CD4-positive, alpha-beta T cell treated with Interleukin-17A for 1 hour (primary cell): Measurements from ENCODE around the gene AOAH.

ENCODE experiments used
- DNase-seq: peaks from one replicate; pipeline ENCODE4 v3.0.0-alpha.2; 2020

Gene AOAH, protein sequence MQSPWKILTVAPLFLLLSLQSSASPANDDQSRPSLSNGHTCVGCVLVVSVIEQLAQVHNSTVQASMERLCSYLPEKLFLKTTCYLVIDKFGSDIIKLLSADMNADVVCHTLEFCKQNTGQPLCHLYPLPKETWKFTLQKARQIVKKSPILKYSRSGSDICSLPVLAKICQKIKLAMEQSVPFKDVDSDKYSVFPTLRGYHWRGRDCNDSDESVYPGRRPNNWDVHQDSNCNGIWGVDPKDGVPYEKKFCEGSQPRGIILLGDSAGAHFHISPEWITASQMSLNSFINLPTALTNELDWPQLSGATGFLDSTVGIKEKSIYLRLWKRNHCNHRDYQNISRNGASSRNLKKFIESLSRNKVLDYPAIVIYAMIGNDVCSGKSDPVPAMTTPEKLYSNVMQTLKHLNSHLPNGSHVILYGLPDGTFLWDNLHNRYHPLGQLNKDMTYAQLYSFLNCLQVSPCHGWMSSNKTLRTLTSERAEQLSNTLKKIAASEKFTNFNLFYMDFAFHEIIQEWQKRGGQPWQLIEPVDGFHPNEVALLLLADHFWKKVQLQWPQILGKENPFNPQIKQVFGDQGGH

DNA sequence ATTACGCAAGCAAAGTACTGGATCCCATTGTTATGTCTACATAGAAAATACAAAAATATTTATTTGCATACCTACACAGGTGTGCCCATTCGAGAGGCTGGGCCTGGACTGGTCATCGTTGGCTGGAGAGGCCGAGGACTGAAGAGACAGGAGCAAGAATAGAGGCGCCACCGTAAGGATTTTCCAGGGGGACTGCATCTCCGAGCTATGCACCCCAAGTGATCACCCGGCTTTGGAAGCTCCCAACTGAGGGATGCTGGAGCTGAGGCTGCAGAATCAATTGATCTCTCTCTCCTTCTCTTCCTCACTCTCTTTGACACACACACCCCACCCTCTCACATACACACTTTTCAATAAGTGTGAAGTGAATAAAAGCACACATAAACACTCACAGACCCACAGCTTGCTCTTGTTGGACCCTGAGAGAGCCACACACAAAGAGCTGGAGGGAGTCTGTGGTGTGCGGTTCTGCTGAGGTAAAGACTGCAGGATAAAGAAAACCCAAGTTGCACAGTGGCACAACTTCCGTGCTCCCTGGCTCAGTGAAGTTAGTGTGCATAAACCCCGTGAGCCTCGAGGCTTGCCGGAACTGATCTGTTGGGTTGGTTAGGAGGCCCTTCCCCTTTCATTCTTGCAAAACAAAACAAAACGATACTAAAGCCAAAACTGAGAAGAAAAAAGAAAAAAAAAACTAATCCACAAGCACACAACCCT is at the start of gene AOAH:
TSS of gene AOAH (minus strand) at position 544 of the 714 bp plus-strand sequence. CDS start at position 198, 346 bp downstream.
- peak; percentile 85 for DNase-seq

DNA sequence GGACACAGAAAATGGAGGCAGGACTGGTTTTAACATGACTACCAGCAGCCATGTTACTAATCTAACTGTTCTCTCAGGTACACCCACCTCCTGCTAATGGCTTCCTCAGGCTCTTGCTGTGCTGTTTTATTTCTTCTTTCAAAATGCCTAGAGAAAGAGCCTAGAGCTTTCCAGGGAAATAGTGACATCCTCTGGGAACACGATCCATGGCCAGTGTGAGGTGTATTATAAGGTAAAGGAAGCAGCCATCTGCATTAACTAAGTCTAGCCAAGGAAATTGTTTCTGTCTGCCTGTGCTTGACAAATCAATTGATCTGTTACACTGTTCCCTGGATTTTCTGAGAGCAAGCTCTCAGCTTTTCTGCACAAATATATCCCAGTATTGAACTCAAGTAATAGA is 42.2 kb upstream of the AOAH start:
- no peak for DNase-seq

DNA sequence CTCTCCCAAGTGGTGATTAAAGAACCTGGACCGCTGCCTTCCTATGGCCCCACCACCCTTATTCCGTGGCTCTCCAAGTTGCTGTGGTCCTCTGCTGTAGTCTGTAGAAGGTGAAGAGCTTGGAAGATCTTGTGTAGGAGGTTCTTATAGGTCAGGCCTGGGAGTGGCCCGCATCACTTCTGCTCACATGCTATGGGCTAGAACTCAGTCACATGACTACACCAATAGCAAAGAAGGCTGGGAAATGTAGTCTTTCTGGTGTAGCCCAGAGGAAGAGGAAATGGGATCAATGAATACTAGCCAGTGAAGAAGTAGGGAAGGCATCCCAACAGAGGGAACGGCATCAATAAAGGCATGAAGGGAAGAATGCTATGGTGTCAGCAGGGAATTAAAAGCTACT is 41.3 kb upstream of the AOAH start:
- no peak for DNase-seq

DNA sequence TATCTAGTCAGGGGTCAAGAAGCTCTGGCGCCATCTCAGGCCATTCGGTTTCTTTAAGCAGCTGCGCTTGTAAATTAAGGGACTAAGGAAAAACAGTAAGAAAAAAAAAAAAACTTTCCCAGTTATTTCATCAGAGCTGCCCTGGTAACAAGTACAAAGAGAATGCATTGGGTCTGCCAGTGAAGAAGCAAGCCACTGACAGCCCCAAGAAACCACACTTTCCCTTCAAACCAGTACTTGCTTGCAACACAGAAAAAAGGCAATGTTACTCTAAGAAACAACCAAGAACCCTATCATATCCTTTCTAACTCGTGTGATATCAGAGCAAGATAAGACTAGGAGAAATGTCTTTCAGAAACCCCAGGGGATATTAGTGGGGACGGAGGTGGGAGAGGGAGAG is 40.6 kb upstream of the AOAH start:
- no peak for DNase-seq

DNA sequence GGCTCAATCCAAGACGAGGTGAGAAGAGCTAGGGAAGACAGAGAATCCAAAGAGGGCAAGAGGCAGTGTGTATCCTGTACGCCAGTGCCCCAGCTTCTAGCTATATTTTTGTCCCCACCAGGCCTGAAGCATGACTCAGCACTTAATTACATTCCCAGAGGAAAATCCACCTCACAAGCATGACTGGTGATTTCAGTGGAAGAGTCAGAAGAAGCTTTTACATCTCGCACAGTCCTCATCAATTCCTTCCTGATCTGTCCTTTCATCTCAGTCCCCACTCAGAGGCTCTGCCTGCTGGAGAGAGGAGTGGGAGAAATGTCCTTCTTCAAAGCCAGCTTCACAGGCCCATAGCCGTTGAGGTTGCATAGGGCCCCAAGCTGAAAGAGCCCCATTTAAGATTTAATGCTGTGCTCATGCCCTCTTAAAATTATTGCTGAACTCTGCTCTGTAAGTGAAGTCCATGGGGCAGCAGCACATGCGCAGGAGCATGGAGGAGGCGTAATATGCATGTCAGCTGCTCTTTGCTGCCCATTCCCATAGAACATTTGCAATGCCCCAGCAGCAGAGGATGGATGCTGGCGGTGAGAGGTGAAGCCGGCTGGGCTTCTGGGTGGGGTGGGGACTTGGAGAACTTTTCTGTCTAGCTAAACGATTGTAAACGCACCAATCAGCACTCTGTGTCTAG is 39.0 kb upstream of the AOAH start:
- no peak for DNase-seq

DNA sequence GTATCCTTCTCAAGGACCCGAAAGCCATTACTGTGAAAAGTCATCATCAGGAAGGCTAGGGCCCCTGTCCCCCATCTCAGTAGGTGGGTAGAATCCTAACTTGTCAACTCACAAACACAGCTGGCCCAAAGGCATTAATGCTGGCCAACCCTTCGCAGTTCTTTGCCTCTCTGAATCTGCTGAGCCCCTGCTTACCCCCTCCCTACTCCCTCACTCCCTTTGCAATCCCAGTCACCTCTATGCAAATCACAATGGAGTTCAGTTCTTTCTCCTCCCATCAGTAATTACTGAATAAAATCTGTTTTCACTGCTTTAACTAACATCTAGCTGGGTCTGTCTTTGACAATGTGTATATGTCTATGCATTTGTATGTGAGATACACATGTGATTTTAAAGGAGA is 38.1 kb upstream of the AOAH start:
- no peak for DNase-seq

DNA sequence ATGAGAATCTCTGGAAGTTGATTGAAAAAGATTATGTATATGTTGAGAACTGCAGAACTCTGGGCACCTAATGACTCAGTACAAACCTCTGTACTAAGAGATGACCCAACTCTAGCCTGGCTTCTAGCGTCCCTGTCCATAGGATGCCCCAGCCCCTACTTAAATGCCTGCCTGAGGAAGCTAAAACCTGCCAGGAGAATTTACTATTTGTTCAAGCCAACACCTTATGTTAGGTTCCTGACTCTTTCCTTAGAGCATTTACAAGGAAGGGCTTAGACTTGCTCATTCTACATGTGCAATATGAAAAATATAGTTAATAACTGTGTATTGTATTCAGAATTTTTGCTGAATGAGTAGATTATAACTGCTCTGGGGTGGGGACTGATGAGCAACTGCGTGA is 37.5 kb upstream of the AOAH start:
- no peak for DNase-seq

DNA sequence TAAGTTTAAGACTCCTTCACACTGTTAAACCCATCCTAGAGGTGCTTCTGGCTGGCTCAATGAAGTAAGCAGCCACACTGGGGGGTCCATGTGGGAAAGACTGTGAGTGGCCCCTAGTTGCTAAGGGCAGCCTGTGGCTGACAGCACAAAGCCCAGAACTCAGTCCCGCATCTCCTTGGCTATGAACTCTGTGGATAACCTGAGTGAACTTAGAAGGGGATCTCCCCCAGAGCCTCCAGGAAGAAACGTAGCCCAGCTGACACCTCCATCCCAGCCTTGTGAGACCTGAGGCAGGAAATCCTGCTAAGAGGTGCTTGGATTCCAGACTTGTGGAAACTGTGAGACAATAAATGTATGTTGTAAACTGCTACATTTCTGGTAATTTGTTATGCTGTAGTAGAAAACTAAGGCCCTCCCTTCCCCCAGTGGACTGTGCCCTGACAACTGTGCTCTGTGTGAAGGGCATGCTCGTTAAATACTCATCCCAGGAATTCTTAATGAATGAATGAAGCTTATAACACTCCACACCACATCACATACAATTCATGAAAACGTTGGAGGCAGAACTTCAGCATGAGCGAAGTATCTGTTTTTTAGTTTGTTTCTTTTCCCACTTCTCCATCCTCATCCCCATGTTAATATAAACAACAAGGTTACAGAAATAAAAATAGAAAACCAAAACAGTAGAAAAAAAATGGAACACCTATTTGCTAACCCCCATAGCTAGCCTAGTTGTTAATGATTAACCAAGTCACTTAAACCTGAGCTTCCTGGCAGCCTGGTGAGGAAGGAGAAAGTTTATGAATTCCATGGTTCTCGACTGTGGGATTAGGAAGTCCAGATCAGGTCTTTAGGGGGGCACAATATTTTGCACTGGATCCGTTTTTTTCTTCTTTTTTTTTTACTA is 36.8 kb upstream of the AOAH start:
- no peak for DNase-seq

DNA sequence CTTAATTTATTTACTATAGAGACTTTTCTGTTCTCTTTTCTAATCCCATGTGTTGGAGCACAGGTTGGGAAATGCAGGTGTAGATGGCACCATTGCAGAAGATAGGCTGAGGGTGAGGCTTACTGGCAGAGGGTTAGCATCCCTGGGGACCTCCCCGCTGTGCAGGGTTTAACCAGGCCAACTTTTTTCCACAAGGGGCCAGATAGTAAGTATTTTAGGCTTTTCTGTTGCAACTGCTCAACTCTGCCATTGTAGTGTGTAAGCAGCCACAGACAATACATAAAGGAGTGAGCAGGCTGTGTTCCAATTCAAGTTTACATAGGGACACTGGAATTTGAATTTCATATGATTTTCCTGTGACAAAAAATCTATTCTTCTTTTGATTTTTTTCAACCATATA is 34.6 kb upstream of the AOAH start:
- no peak for DNase-seq

DNA sequence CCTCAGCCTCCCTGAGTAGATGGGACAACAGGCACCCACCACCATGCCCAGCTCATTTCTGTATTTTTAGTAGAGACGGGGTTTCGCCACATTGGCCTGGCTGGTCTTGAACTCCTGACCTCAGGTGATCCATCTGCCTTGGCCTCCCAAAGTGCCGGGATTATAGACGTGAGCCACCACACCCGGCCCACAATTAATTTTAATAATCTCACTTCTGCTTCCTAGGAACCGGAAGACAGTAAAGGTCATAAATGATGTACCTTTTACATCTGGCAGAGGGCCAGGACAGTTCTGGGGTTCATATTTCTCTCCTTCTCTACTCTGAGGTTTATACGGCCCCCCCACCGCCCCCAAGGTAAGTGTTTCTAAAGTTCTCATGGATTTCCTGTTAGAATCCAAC is 31.2 kb upstream of the AOAH start:
- no peak for DNase-seq

DNA sequence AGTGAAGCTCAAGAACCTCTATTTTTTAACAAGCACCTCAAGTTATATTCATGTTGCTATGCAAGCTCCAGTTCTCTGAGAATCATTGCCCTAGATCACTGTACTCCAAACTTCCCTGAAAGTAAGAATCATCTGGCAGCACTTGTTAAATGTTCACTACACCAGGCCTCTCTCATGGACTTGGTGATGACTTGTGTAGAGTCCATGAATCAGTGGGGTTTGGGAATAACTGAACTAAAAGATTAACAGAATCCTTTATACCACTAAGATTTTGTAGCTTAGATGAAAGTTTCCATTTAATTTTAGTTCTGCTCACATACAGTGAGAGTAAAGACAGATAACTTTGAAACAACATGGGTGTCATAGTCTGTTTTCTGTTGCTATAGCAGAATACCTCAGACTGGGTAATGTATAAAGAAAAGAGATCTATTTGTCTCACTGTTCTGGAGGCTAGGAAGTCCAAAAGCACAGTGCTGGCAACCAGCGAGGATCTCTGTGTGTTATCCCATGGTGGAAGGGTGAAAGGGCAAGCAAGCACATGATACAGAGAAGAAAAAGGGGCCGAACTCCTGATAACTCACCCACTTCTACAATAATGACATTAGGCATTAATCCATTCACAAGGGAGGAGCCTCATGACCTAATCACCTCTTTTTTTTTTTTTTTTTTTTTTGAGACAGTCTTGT is 27.9 kb upstream of the AOAH start:
- no peak for DNase-seq

DNA sequence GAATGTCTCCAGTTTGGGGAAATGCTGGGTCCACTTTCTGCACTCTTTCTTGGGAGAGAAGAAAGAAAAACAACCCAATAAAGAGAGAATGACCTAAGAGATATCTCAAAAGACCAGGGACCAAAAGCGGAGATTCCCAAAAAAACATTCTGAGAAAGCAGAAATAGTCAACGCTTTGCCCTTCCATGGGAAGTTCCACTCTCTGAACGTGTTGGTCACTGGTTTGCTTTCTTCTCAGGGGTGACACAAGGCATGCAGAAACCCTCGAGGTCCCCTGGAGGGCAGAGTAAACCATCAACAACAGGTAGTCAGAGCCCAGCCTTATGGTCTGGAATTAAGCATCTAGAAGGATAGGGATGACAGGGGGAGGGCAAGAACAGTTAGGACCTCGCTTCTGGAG is 26.2 kb upstream of the AOAH start:
- DNase-seq, result no peak

DNA sequence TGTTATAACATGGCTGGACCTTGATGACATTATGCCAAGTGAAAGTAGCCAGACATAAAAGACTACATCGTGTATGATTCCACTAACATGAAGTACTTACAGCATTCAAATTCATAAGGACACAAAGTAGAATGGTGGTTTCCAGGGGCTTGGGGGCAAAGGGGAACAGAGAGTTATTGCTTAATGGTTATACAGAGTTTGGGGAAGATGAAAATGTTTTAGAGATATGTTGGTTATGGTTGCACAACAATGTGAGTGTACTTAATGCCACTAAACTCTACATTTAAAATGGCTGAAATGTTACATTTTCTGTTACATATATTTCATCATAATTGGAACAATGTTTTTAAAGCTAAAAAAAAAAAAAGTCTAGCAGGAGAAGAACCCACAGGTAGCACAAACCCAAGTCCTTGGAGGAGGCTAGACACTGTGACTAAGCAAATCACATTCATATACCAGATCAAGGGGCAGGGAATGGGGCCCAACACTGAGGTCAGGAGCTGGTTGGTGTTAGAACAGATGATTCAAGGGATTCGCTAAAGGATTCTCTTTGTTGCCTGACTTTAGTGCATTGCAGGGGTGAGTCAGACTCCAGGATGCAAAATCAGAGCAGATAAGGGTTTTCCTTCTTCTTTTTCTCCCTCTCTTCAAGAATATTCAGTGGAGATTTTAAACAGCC is 25.1 kb upstream of the AOAH start:
- peak; percentile 13 for DNase-seq

DNA sequence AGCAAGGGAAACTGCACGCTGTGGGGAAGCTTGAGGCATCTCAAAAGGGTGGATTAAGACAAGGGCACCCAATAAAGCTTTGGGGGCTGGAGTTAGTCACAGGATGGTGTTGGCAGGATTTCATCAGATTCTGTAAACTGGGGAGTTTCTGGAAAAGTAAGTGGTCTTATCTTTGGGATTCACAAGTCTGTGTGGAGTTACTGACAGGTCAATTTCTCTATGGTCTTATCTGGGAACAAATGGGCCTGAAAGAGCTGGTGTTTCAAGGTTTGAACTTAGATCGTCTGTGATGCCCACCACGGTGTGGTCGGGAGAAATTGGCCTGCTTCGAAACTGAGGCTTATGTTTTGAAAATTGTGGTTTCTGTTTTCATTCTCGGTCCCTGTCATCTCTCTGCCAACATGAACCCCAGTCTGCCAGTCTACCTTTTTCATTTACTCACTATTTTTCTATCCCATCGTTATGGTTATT is 23.8 kb upstream of the AOAH start:
- no peak for DNase-seq

DNA sequence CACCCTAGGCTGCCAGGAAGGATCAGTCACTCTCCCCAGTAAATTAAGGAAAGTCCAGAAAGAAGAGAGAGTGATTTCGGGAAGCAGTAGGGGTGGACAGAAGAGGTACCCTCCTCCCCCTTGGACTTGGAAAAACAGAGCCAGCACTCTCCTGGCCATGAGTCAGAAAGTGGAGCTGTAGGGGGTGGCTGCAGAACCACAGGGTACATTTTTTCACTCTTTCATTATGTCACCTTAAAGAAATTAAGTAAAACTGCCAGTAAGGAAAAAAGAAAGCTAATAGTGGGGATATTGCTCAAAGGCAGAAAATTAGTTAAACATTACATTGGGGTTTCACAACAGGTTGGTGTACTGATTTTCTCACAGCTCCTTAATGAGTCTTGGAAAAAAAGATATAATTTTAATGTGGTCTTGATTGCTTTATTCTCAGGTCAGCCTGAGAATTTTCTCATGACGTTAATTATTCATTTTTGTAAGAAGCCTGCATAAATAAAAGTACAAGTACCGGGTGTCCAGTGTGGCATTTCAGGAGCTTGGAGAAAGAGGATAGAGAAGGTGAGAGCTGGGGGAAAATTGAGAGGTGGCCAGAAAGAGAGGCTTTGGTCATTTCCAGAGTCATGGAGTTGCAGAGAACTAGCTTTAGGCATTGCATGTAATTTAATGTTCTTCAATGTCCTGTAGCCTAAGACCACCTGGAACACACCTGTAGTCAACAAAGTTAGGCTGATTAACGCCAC is 23.2 kb upstream of the AOAH start:
- no peak for DNase-seq

DNA sequence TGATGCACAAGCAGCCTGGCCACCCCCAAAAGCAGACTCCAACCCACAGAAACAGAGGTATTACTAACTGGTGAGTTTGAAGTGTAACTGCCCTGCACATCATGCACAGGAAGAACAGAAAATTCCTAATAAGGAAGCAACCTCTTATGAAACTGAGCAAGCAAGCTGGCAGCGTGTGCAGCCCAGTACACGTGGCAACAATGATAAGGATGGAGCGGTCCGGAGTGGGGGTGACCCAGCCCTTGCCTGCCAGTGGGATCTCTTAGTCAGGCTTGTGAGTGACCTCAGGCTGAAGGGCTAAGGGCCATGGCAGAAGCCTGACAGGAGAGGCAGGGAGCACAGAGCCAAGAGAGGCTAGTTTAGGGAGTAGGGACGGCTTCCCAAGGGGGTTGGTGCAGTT is 22.1 kb upstream of the AOAH start:
- DNase-seq, result no peak

DNA sequence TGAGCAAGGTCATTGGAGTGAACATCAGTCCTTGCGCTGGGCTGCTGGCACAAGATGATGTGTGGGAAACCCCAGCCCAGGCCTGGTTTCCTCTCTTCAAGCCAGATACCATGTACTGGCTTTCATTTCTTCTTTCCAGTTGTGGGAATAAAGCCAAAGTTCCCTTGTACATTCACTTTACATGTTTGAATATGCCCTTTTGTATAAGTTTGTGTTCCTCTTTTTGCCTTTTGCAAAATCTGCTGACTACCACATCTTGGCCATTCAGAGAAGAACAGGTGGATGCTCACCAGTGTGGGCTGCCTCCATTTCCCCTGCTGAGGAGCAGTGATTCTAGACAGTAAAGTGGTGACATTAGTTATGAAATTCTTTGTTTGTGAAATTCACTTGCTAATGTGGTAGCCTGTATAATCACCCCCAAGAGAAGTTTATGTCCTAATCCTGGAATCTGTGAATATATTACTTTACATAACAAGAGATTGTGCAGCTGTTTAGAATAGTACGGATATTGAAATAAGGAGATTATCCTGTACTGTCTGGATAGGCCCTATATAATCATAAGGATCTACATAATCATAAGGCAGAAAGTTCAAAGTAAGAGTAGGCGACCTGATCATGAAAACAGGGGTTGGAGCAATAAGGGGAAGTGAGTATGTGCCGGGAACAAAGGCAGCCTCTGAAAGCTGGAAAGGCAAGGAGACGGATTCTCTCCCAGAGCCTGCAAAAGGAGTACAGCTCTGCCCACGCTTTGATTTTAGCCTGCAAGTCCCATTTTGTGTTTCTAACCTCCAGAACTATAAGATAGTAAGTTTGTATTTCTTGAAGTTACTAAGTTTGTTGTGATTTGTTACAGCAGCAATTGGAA is 18.8 kb upstream of the AOAH start:
- DNase-seq, result no peak

DNA sequence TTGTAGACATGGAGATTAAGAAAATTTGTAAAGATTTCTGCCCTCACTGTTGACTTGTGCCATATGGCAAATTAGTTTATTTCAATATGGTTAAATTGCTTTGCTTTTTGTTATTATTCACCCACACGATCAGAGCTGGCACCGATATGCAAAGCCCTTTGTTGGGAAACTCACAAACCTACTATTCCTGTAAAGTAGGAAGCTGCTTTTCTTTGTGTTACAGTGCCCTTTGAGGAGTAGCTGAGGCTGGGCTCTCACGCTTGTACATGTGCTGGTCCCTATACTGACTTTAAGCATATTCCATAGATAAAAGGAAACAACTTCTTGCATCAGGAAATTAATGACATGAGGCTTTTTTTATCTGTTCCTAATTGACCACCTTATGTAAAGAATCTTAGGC is 17.6 kb upstream of the AOAH start:
- no peak for DNase-seq

DNA sequence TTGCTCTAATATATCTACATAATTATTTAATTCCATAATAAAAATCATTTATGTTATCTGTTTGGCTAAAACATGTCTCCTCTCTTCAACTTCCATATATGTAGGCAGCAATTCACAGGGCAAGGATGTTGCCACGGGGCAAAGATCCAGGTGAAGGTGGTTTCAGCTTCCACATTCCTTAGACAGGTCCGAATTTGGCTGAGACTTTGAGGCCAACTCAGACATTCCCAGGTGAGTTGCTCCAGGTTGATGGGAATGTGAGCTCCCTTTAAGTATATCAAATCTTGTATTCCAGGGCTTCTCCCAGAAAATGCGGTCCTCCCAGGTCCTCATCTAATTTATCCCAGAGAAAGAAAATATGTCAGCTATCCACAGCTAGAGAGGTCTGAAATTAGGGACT is 15.1 kb upstream of the AOAH start:
- DNase-seq, result no peak

DNA sequence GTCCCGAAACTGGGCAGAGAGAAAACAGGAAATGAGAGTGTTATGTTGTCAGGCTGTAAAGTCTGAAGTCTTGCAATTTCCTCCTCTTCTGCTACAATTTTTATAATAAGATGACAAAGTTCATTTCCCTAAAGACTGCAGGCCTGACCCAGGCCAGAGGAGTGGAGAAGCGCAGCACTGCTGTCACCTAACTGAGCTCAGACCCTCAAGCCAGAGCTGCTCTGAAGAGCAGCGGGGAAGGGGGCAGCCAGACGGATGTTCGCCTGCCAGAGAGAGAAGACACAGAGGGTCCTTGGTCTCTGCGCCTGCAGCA is 12.6 kb upstream of the AOAH start:
- DNase-seq, result peak; percentile 32
